Suprapubic skin (tissue), 4 donors: ENCODE measurements around the gene TRAF3IP1. TPM values are rescaled to one million over a fixed set of nuclear protein-coding genes. Genes with fewer than 3 reads are reported as not detected.

ENCODE experiments used
- DNase-seq, 2 donors: peaks; one replicate each; pipeline ENCODE4 v3.0.0-alpha.2; 2019; ENCODE audit warnings: low spot score in 2 of 2
- H3K27ac ChIP-seq: fragments of 200-600 bp; sonication (generic); one replicate; pipeline ENCODE4 v1.5.1; 2019
- H3K27me3 ChIP-seq: fragments of 200-600 bp; sonication (generic); one replicate; pipeline ENCODE4 v1.5.1; 2019
- H3K36me3 ChIP-seq: fragments of 200-600 bp; sonication (generic); one replicate; pipeline ENCODE4 v1.5.1; 2019
- H3K4me1 ChIP-seq: fragments of 200-600 bp; sonication (generic); one replicate; pipeline ENCODE4 v1.5.1; 2019
- H3K4me3 ChIP-seq: fragments of 200-600 bp; sonication (generic); one replicate; pipeline ENCODE4 v1.5.1; 2019; ENCODE audit warnings: mild to moderate bottlenecking
- H3K9me3 ChIP-seq: fragments of 200-600 bp; sonication (generic); one replicate; pipeline ENCODE4 v1.5.1; 2019
- CTCF ChIP-seq, 2 donors: fragments of 200-600 bp in 1 of 2; fragments of 450-650 bp in 1 of 2; sonication (generic) in 1 of 2; IDR thresholded peaks; one replicate each; pipeline ENCODE4 v1.5.1; 2016 to 2019; ENCODE audit warnings: antibody characterized with exemption in 2 of 2, mild to moderate bottlenecking in 1 of 2, moderate library complexity in 1 of 2
- EP300 ChIP-seq: sonication (generic); formaldehyde crosslinking; IDR thresholded peaks from one replicate; pipeline ENCODE4 v1.6.1; 2017; ENCODE audit warnings: antibody characterized with exemption
- POLR2A ChIP-seq, 2 donors: fragments of 450-650 bp; IDR thresholded peaks; one replicate each; pipeline ENCODE4 v1.6.1; 2017; ENCODE audit warnings: antibody characterized with exemption in 2 of 2, mild to moderate bottlenecking in 2 of 2, moderate library complexity in 2 of 2
- POLR2AphosphoS5 ChIP-seq, 3 donors: sonication (generic); formaldehyde crosslinking; IDR thresholded peaks; one replicate each; pipeline ENCODE4 v1.6.1; 2017; ENCODE audit warnings: antibody characterized with exemption in 3 of 3
- WGBS: methylation state at CpG from one replicate; pipeline ENCODE4 v1.1.5; 2018; 5-methylcytosine and 5-hydroxymethylcytosine counted together
- total RNA-seq, 4 donors: library from RNA; depleted of rRNA; stranded (reverse); fragments of >200 nt; gene quantifications; one replicate each; pipeline ENCODE4 v1.1.0, GENCODE V29; 2016

TRAF3IP1 gene
- total RNA-seq, 4 donors from 2014 or later, result 10.2 to 15.4 (median 10.6) TPM

- Histone ChIP-seq H3K4me3 (no peak overlapping the region), H3K9me3 (no peaks in the 10 kb centered on the region), H3K36me3 (no peaks in the 10 kb centered on the region), H3K27ac (no peak overlapping the region), H3K4me1 (peaks cover 11% of the 10 kb centered on the region), H3K27me3 (no peaks in the 10 kb centered on the region)
- WGBS, result 92% methylated on average over 6 of the region's 6 CpGs
- TF ChIP-seq CTCF (IDR thresholded peaks at IDR 0.05) (no peak), EP300 (no peak), POLR2A (IDR thresholded peaks at IDR 0.05) (no peak), POLR2AphosphoS5 (IDR thresholded peaks at IDR 0.05) (no peak)
- DNase-seq, result no peak
Measured at GRCh38 chr2:238391042-238391689, 70.8 kb downstream of the TRAF3IP1 start.

DNA sequence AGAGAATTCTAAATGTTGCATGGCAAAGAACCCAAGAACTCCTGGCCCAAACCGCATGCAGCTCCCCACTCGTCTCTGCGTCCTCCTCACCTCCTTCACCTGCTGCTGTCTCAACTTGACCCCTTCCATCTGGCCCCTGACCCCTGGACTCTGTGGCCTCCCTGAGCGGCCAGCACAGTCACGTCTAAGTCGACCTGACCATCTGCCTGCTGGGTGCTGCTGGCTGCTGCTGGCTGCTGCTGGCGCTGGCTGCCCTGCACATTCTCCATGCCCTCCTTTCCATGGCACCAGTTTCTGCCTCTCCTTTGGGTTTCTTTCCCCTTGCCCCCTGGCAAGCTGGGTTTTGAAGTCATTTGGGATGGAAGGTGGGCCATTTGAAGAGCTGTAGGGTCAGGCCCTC, 76.3 kb downstream of the TRAF3IP1 start:
- H3K4me1 ChIP-seq, result no peaks in the 10 kb centered on the region
- no peaks in the 10 kb centered on the region for H3K27me3 ChIP-seq
- DNase-seq, result no peak
- no peak overlapping the region for H3K27ac ChIP-seq
- H3K9me3 ChIP-seq, result no peaks in the 10 kb centered on the region
- no peak for TF ChIP-seq CTCF (IDR thresholded peaks at IDR 0.05)
- TF ChIP-seq EP300, result no peak
- no peak for TF ChIP-seq POLR2A (IDR thresholded peaks at IDR 0.05)
- no peak for TF ChIP-seq POLR2AphosphoS5 (IDR thresholded peaks at IDR 0.05)
- no peak overlapping the region for H3K4me3 ChIP-seq
- H3K36me3 ChIP-seq, result peaks cover 7% of the 10 kb centered on the region
- 97% methylated on average over 7 of the region's 7 CpGs for WGBS

- 81% methylated on average over 14 of the region's 14 CpGs for WGBS
- H3K4me3 ChIP-seq, result no peak overlapping the region
- H3K9me3 ChIP-seq, result no peaks in the 10 kb centered on the region
Measured at GRCh38 chr2:238397356-238397755, 77.0 kb downstream of the TRAF3IP1 start.

DNA sequence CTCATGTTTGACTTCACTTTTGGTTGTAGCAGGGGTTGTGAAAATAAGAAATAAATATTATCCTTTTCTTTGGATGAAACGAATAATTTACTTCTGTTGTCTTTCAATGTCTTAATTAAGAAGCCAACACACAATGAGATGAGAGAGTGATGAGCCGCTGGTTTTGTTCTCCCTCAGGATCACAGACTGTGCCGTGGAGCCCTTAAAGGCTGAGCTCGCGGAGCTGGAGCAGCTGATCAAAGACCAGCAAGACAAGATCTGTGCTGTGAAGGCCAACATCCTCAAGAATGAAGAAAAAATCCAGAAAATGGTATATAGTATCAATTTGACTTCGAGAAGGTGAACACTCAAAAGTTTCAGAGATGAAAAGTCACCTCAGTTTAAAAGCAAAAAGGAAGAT, 78.3 kb downstream of the TRAF3IP1 start:
- no peak overlapping the region for H3K4me3 ChIP-seq
- 83% methylated on average over 6 of the region's 6 CpGs for WGBS
- DNase-seq, result no peak
- H3K4me1 ChIP-seq, result no peaks in the 10 kb centered on the region
- no peaks in the 10 kb centered on the region for H3K9me3 ChIP-seq
- TF ChIP-seq POLR2A (IDR thresholded peaks at IDR 0.05) (no peak), EP300 (no peak), POLR2AphosphoS5 (IDR thresholded peaks at IDR 0.05) (no peak), CTCF (IDR thresholded peaks at IDR 0.05) (no peak)
- no peaks in the 10 kb centered on the region for H3K27me3 ChIP-seq
- no peak overlapping the region for H3K27ac ChIP-seq
- H3K36me3 ChIP-seq, result peaks cover 7% of the 10 kb centered on the region

More at GRCh38 chr2:238397356-238397755, 77.0 kb downstream of the TRAF3IP1 start:
- Histone ChIP-seq H3K27ac (no peak overlapping the region), H3K36me3 (peaks cover 7% of the 10 kb centered on the region), H3K4me1 (no peaks in the 10 kb centered on the region), H3K27me3 (no peaks in the 10 kb centered on the region)
- TF ChIP-seq CTCF (IDR thresholded peaks at IDR 0.05), result no peak
- TF ChIP-seq EP300, result no peak
- TF ChIP-seq POLR2A (IDR thresholded peaks at IDR 0.05), result no peak
- no peak for TF ChIP-seq POLR2AphosphoS5 (IDR thresholded peaks at IDR 0.05)
- no peak for DNase-seq

DNA sequence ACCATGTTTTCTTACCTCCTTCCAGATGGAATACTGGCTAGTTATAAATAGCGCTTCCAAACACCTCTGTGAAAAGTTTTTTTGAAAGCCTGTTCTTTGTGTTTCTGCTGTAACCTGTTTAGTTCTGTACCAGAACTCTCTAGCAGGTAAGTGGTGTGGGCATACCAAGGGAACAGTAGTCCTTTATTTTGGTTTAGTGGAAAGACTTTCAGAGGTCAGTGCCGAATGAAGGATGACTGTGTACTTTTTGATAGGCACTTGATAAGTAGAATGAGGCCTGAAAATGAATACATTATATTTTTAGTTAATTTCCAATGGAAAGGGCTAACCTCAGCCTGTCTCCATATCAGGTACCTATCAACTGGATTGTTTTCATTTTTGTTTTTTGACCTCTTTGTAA, 78.8 kb downstream of the TRAF3IP1 start:
- Histone ChIP-seq H3K36me3 (peaks cover 7% of the 10 kb centered on the region), H3K9me3 (no peaks in the 10 kb centered on the region)
- 85% methylated on average over 2 of the region's 2 CpGs for WGBS

More for the DNA sequence above, 78.8 kb downstream of the TRAF3IP1 start:
- no peaks in the 10 kb centered on the region for H3K4me1 ChIP-seq
- H3K4me3 ChIP-seq, result no peak overlapping the region
- no peak for DNase-seq
- H3K27me3 ChIP-seq, result no peaks in the 10 kb centered on the region
- no peak overlapping the region for H3K27ac ChIP-seq
- TF ChIP-seq POLR2A (IDR thresholded peaks at IDR 0.05) (no peak), POLR2AphosphoS5 (IDR thresholded peaks at IDR 0.05) (no peak)
